ENCODE results near the gene AGBL4.

GRCh38 chr1:48673332-48674105 is 1350.2 kb downstream of the AGBL4 start:
- TF ChIP-seq, protein P1, sequence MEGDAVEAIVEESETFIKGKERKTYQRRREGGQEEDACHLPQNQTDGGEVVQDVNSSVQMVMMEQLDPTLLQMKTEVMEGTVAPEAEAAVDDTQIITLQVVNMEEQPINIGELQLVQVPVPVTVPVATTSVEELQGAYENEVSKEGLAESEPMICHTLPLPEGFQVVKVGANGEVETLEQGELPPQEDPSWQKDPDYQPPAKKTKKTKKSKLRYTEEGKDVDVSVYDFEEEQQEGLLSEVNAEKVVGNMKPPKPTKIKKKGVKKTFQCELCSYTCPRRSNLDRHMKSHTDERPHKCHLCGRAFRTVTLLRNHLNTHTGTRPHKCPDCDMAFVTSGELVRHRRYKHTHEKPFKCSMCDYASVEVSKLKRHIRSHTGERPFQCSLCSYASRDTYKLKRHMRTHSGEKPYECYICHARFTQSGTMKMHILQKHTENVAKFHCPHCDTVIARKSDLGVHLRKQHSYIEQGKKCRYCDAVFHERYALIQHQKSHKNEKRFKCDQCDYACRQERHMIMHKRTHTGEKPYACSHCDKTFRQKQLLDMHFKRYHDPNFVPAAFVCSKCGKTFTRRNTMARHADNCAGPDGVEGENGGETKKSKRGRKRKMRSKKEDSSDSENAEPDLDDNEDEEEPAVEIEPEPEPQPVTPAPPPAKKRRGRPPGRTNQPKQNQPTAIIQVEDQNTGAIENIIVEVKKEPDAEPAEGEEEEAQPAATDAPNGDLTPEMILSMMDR (optimal IDR thresholded peaks at IDR 0.05 in 1 of 3, IDR thresholded peaks at IDR 0.05 in 1 of 3, conservative IDR thresholded peaks at IDR 0.05 in 1 of 3; ENCODE audit: extremely low read depth in 1 of 3, insufficient read depth in 2 of 3, low read length in 3 of 3) = peak; percentile 22 to 42 (median 31)
- no peak for TF ChIP-seq EZH2 (IDR thresholded peaks at IDR 0.05; ENCODE audit: low read length)

Data from keratinocyte (primary cell).